ENCODE measurements around the gene MISP3.
A peak's percentile ranks its signal among the peaks of the same experiment; 100 is the strongest.

The MISP3 gene

GRCh38 chr19:14096272-14096992 is 23.8 kb downstream of the MISP3 start:
- Histone ChIP-seq H3K27ac (no peak overlapping the region), H3K4me3 (no peak overlapping the region)

GRCh38 chr19:14097532-14098151 is 25.1 kb downstream of the MISP3 start:
- Histone ChIP-seq H3K4me3 (no peak overlapping the region), H3K27ac (no peak overlapping the region)

- H3K4me3 ChIP-seq: no peak overlapping the region
- no peak overlapping the region for H3K27ac ChIP-seq
These were observed 28.5 kb downstream of the MISP3 start for GRCh38 chr19:14101003-14101545.

GRCh38 chr19:14102102-14102696 is 29.6 kb downstream of the MISP3 start:
- peak overlapping the region in 1 of 21 experiments; percentile 17 for H3K27ac ChIP-seq
- H3K4me3 ChIP-seq: no peak overlapping the region

- H3K27ac ChIP-seq: no peak overlapping the region
- no peak overlapping the region for H3K4me3 ChIP-seq
These were observed 30.2 kb downstream of the MISP3 start for GRCh38 chr19:14102756-14103155.

- Histone ChIP-seq H3K4me3 (no peak overlapping the region), H3K27ac (no peak overlapping the region)
These were observed 30.7 kb downstream of the MISP3 start for GRCh38 chr19:14103310-14103709.

- Histone ChIP-seq H3K27ac (no peak overlapping the region), H3K4me3 (no peak overlapping the region)
These were observed 33.1 kb downstream of the MISP3 start for GRCh38 chr19:14105680-14106079.

- H3K27ac ChIP-seq: no peak overlapping the region
- H3K4me3 ChIP-seq: no peak overlapping the region
These were observed 34.3 kb downstream of the MISP3 start for GRCh38 chr19:14106840-14107239.

- Histone ChIP-seq H3K27ac (peak overlapping the region in 2 of 21 experiments; percentile 16 to 31), H3K4me3 (no peak overlapping the region)
These were observed 35.2 kb downstream of the MISP3 start for GRCh38 chr19:14107581-14108461.

GRCh38 chr19:14110650-14111049 is 38.1 kb downstream of the MISP3 start:
- Histone ChIP-seq H3K4me3 (no peak overlapping the region), H3K27ac (no peak overlapping the region)

GRCh38 chr19:14111486-14111885 is 38.9 kb downstream of the MISP3 start:
- H3K27ac ChIP-seq: peak overlapping the region in 5 of 21 experiments; percentile 53 to 81 (median 69)

GRCh38 chr19:14112051-14112808 is 39.6 kb downstream of the MISP3 start:
- no peak overlapping the region for H3K4me3 ChIP-seq
- peak overlapping the region in 20 of 21 experiments; percentile 17 to 82 (median 64) for H3K27ac ChIP-seq

More at GRCh38 chr19:14111486-14111885, 38.9 kb downstream of the MISP3 start:
- H3K4me3 ChIP-seq: no peak overlapping the region

GRCh38 chr19:14112809-14113385 is 40.3 kb downstream of the MISP3 start:
- Histone ChIP-seq H3K27ac (peak overlapping the region in 20 of 21 experiments; percentile 17 to 82 (median 64)), H3K4me3 (no peak overlapping the region)

- Histone ChIP-seq H3K4me3 (no peak overlapping the region), H3K27ac (peak overlapping the region in 20 of 21 experiments; percentile 17 to 82 (median 65))
These were observed 41.3 kb downstream of the MISP3 start for GRCh38 chr19:14113762-14114414.

- Histone ChIP-seq H3K4me3 (no peak overlapping the region), H3K27ac (peak overlapping the region in 11 of 21 experiments; percentile 21 to 82 (median 63))
These were observed 41.9 kb downstream of the MISP3 start for GRCh38 chr19:14114439-14114838.

GRCh38 chr19:14114854-14115253 is 42.3 kb downstream of the MISP3 start:
- Histone ChIP-seq H3K27ac (peak overlapping the region in 11 of 21 experiments; percentile 12 to 89 (median 61)), H3K4me3 (no peak overlapping the region)

GRCh38 chr19:14115756-14116155 is 43.2 kb downstream of the MISP3 start:
- H3K27ac ChIP-seq: peak overlapping the region in 11 of 21 experiments; percentile 8 to 89 (median 77)
- H3K4me3 ChIP-seq: no peak overlapping the region

GRCh38 chr19:14116525-14116917 is 43.9 kb downstream of the MISP3 start:
- peak overlapping the region in 13 of 21 experiments; percentile 65 to 89 (median 83) for H3K27ac ChIP-seq
- H3K4me3 ChIP-seq: peak overlapping the region; percentile 63 to 95 (median 85)

All from skin epidermis (tissue), 12 donors.